ENCODE results near the gene TUBGCP6.
"Not testable (repeated sequence)": the region's sequence is repeated elsewhere in the genome, so short reads cannot be mapped to it uniquely, and the experiment has no call there.

The TUBGCP6 gene

GRCh38 chr22:50207383-50208140 is 37.3 kb downstream of the TUBGCP6 start:
- Histone ChIP-seq H3K4me2 (ENCODE audit: low read length) (no peak overlapping the region), H3K27me3 (ENCODE audit: control insufficient read depth, insufficient read depth, low read length) (no peaks in the 10 kb centered on the region), H3K36me3 (ENCODE audit: insufficient read depth, low read length) (peaks cover 45% of the 10 kb centered on the region), H3K9ac (ENCODE audit: low read depth, low read length) (no peak overlapping the region), H3K9me3 (replicated peaks; ENCODE audit: low read length) (no peaks in the 10 kb centered on the region), H3K4me3 (ENCODE audit: low read length) (no peak overlapping the region), H3K4me1 (ENCODE audit: control insufficient read depth, insufficient read depth, low read length) (peaks cover 14% of the 10 kb centered on the region)

DNA sequence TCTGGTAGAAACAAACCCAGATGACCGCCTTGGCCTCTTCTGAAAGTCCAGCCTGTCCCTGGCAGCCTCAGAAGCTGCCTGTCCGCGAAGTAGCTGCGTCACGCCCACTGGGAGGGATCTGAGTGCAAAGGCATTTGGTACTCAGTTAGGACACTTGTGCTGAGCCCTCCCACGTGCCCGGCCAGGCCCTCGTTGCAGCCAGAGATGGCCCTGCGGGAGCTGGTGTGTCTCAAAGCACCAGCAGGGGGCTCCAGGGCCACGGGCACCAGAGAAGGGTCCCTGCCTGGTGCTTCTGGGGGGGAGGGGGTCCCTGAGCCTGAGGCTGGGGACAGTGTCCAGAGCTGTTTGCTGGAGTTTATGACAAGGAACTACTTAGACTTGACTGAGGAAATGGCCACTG is 38.2 kb downstream of the TUBGCP6 start:
- H3K4me1 ChIP-seq (ENCODE audit: control insufficient read depth, insufficient read depth, low read length): peaks cover 21% of the 10 kb centered on the region
- H3K36me3 ChIP-seq (ENCODE audit: insufficient read depth, low read length): peaks cover 42% of the 10 kb centered on the region
- H3K9ac ChIP-seq (ENCODE audit: low read depth, low read length): no peak overlapping the region
- H3K27me3 ChIP-seq (ENCODE audit: control insufficient read depth, insufficient read depth, low read length): no peaks in the 10 kb centered on the region
- no peak overlapping the region for H3K4me2 ChIP-seq (ENCODE audit: low read length)
- H3K9me3 ChIP-seq (replicated peaks; ENCODE audit: low read length): no peaks in the 10 kb centered on the region
- H3K4me3 ChIP-seq (ENCODE audit: low read length): no peak overlapping the region

- H3K4me2 ChIP-seq (ENCODE audit: low read length): no peak overlapping the region
- H3K4me1 ChIP-seq (ENCODE audit: control insufficient read depth, insufficient read depth, low read length): peaks cover 21% of the 10 kb centered on the region
- no peak overlapping the region for H3K9ac ChIP-seq (ENCODE audit: low read depth, low read length)
- H3K9me3 ChIP-seq (replicated peaks; ENCODE audit: low read length): no peaks in the 10 kb centered on the region
- H3K27me3 ChIP-seq (ENCODE audit: control insufficient read depth, insufficient read depth, low read length): no peaks in the 10 kb centered on the region
- H3K4me3 ChIP-seq (ENCODE audit: low read length): no peak overlapping the region
- peaks cover 37% of the 10 kb centered on the region for H3K36me3 ChIP-seq (ENCODE audit: insufficient read depth, low read length)
Observed at GRCh38 chr22:50205781-50206569, 38.8 kb downstream of the TUBGCP6 start.

GRCh38 chr22:50204998-50205397 is 39.8 kb downstream of the TUBGCP6 start:
- H3K36me3 ChIP-seq (ENCODE audit: insufficient read depth, low read length): peaks cover 27% of the 10 kb centered on the region
- H3K4me1 ChIP-seq (ENCODE audit: control insufficient read depth, insufficient read depth, low read length): peaks cover 22% of the 10 kb centered on the region
- not testable (repeated sequence) for H3K4me3 ChIP-seq (ENCODE audit: low read length); H3K4me2 ChIP-seq (ENCODE audit: low read length); H3K9me3 ChIP-seq (replicated peaks; ENCODE audit: low read length); H3K9ac ChIP-seq (ENCODE audit: low read depth, low read length); H3K27me3 ChIP-seq (ENCODE audit: control insufficient read depth, insufficient read depth, low read length)

DNA sequence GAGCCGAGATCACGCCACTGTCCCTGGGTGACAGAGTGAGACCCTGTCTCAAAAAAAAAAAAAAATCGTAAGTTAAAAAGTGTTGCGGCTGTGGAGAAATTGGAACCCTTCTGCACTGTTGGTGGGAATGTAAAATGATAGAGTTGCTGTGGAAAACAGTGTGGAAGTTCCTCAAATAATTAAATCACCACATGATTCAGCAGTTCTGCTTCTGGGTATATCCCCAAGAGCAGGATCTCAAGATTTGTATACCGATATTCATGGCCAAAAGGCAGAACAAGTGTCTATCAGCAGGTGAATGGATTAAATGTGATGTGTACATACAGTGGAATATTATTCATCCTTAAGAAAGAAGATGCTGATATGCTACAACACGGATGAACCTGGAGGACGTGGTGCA is 40.3 kb downstream of the TUBGCP6 start:
- H3K9ac ChIP-seq (ENCODE audit: low read depth, low read length): no peak overlapping the region
- H3K27me3 ChIP-seq (ENCODE audit: control insufficient read depth, insufficient read depth, low read length): no peaks in the 10 kb centered on the region
- no peak overlapping the region for H3K4me3 ChIP-seq (ENCODE audit: low read length)
- peaks cover 26% of the 10 kb centered on the region for H3K36me3 ChIP-seq (ENCODE audit: insufficient read depth, low read length)
- H3K4me2 ChIP-seq (ENCODE audit: low read length): no peak overlapping the region
- peaks cover 26% of the 10 kb centered on the region for H3K4me1 ChIP-seq (ENCODE audit: control insufficient read depth, insufficient read depth, low read length)
- no peaks in the 10 kb centered on the region for H3K9me3 ChIP-seq (replicated peaks; ENCODE audit: low read length)

- Histone ChIP-seq H3K4me3 (ENCODE audit: low read length) (no peak overlapping the region), H3K9ac (ENCODE audit: low read depth, low read length) (no peak overlapping the region), H3K9me3 (replicated peaks; ENCODE audit: low read length) (no peaks in the 10 kb centered on the region), H3K4me1 (ENCODE audit: control insufficient read depth, insufficient read depth, low read length) (peaks cover 26% of the 10 kb centered on the region), H3K4me2 (ENCODE audit: low read length) (no peak overlapping the region), H3K27me3 (ENCODE audit: control insufficient read depth, insufficient read depth, low read length) (no peaks in the 10 kb centered on the region), H3K36me3 (ENCODE audit: insufficient read depth, low read length) (peaks cover 26% of the 10 kb centered on the region)
Observed at GRCh38 chr22:50203288-50203687, 41.5 kb downstream of the TUBGCP6 start.

- Histone ChIP-seq H3K27me3 (ENCODE audit: control insufficient read depth, insufficient read depth, low read length) (no peaks in the 10 kb centered on the region), H3K4me1 (ENCODE audit: control insufficient read depth, insufficient read depth, low read length) (peaks cover 23% of the 10 kb centered on the region), H3K4me2 (ENCODE audit: low read length) (peak overlapping the region; percentile 99), H3K9me3 (replicated peaks; ENCODE audit: low read length) (no peaks in the 10 kb centered on the region), H3K36me3 (ENCODE audit: insufficient read depth, low read length) (peaks cover 28% of the 10 kb centered on the region), H3K9ac (ENCODE audit: low read depth, low read length) (peak overlapping the region; percentile 93), H3K4me3 (ENCODE audit: low read length) (peak overlapping the region; percentile 95)
Observed at GRCh38 chr22:50202130-50202666, 42.6 kb downstream of the TUBGCP6 start.

DNA sequence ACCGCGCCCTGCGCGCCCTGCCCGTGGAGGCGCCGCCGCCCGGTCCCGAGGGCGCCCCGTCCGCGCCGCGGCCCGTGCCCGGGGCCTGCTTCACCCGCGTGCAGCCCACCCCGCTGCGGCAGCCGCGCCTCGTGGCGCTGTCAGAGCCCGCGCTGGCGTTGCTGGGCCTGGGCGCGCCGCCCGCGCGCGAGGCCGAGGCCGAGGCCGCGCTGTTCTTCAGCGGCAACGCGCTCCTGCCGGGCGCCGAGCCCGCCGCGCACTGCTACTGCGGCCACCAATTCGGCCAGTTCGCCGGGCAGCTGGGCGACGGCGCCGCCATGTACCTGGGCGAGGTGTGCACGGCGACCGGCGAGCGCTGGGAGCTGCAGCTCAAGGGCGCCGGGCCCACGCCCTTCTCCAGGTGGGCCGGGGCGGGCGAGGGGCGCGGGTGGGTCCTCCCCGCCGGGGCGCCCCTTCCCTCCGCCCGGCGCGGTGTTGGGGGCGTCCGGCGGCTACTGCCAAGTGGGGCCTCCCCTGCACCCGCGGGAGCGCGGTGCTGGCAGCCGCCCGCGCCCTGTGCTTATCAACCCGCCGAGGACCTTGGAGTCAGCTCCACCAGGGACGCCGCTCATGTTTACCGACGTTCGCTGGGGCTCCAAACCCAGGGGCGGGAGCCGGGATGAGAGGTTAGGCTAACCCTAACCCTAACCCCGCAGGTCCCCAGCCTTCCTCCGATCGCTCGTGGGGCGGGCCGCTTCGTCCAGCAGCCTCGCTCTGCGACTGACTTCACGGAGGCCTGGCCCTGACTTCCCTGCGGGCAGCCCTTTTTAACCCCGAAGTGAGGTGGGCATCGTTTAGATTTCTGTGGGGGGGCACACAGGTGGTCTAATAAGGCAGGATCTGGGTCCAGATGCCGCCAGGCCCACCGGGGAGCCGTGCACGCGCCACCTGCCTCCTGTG is 43.4 kb downstream of the TUBGCP6 start:
- H3K4me1 ChIP-seq (ENCODE audit: control insufficient read depth, insufficient read depth, low read length): peaks cover 16% of the 10 kb centered on the region
- peak overlapping the region; percentile 99 for H3K4me2 ChIP-seq (ENCODE audit: low read length)
- H3K36me3 ChIP-seq (ENCODE audit: insufficient read depth, low read length): peaks cover 29% of the 10 kb centered on the region
- H3K9ac ChIP-seq (ENCODE audit: low read depth, low read length): peak overlapping the region; percentile 93
- no peaks in the 10 kb centered on the region for H3K9me3 ChIP-seq (replicated peaks; ENCODE audit: low read length)
- H3K27me3 ChIP-seq (ENCODE audit: control insufficient read depth, insufficient read depth, low read length): no peaks in the 10 kb centered on the region
- H3K4me3 ChIP-seq (ENCODE audit: low read length): peak overlapping the region; percentile 95

GRCh38 chr22:50200461-50201190 is 44.2 kb downstream of the TUBGCP6 start, which contains the start of gene SELENOO:
TSS of gene SELENOO (plus strand) at chr22:50201011. CDS start at chr22:50201037, 26 bp downstream.
- H3K4me1 ChIP-seq (ENCODE audit: control insufficient read depth, insufficient read depth, low read length): peaks cover 12% of the 10 kb centered on the region

DNA sequence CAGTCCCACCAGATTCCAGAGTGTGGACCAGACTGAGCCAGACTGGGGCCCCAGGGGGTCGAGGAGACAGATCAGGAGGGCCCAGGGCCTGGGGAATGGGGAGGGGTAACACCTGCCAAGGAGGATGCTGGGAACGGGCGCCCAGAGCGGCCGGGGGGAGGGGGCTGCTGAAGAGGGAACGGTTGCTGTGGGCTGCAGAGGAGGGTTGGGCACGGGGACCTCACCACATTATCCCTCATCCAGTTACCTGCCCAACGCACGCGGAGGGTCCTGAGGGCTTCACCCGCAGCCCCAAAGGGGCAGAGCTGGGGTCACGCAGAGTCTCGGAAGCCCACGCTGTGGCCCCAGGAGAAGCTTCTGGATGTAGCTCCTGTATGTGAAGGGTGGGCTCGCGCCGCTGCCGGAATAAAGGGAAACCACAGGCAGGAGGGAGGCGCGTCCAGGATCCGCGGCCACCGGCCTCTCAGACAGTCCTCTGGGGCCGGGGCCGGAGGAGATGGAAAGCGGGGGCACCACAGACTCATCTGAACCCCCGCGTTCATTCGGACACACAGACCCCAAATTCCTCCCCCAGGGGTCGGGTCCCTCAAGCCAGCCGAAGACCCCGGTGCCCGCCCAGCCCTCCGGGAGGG is 44.9 kb downstream of the TUBGCP6 start:
- Histone ChIP-seq H3K9ac (ENCODE audit: low read depth, low read length) (peak overlapping the region; percentile 93), H3K27me3 (ENCODE audit: control insufficient read depth, insufficient read depth, low read length) (no peaks in the 10 kb centered on the region), H3K4me2 (ENCODE audit: low read length) (peak overlapping the region; percentile 99), H3K4me1 (ENCODE audit: control insufficient read depth, insufficient read depth, low read length) (peaks cover 12% of the 10 kb centered on the region), H3K9me3 (replicated peaks; ENCODE audit: low read length) (no peaks in the 10 kb centered on the region), H3K4me3 (ENCODE audit: low read length) (peak overlapping the region; percentile 95), H3K36me3 (ENCODE audit: insufficient read depth, low read length) (peaks cover 21% of the 10 kb centered on the region)

More at GRCh38 chr22:50200461-50201190, 44.2 kb downstream of the TUBGCP6 start, which contains the start of gene SELENOO:
- no peaks in the 10 kb centered on the region for H3K27me3 ChIP-seq (ENCODE audit: control insufficient read depth, insufficient read depth, low read length)
- peaks cover 20% of the 10 kb centered on the region for H3K36me3 ChIP-seq (ENCODE audit: insufficient read depth, low read length)
- peak within 1 kb of the TSS; percentile 93 for H3K9ac ChIP-seq (ENCODE audit: low read depth, low read length)
- H3K4me3 ChIP-seq (ENCODE audit: low read length): peak within 1 kb of the TSS; percentile 95
- no peaks in the 10 kb centered on the region for H3K9me3 ChIP-seq (replicated peaks; ENCODE audit: low read length)
- peak within 1 kb of the TSS; percentile 99 for H3K4me2 ChIP-seq (ENCODE audit: low read length)
